Stimulated activated CD4-positive, alpha-beta T cell treated with anti-CD3 and anti-CD28 coated beads, Interleukin-4, amount 100 ng/mL, for 48 hours (primary cell): Measurements from ENCODE around the gene PAGR1.
A peak's percentile ranks its signal among the peaks of the same experiment; 100 is the strongest.
"Not testable (repeated sequence)": the region's sequence is repeated elsewhere in the genome, so short reads cannot be mapped to it uniquely, and the experiment has no call there.

Source experiments
- DNase-seq, 2 donors: peaks; one replicate each; pipeline ENCODE4 v3.0.0-alpha.2; 2020; ENCODE audit warnings: low read depth in 2 of 2

Gene PAGR1

GRCh38 chr16:29812754-29813643 lies 3.0 kb upstream of the PAGR1 start:
- no peak for DNase-seq

GRCh38 chr16:29813644-29814562 lies 2.0 kb upstream of the PAGR1 start:
- no peak for DNase-seq

- no peak for DNase-seq
Measured at GRCh38 chr16:29814592-29814991, 1.4 kb upstream of the PAGR1 start.

- no peak for DNase-seq
Measured at GRCh38 chr16:29815032-29815721, 775 bp upstream of the PAGR1 start.

GRCh38 chr16:29816694-29817441 lies 916 bp downstream of the PAGR1 start:
- peak; percentile 58 to 71 for DNase-seq

GRCh38 chr16:29818082-29818481 lies 2.1 kb downstream of the PAGR1 start:
- no peak for DNase-seq

- DNase-seq, result no peak
Measured at GRCh38 chr16:29819506-29819905, 3.6 kb downstream of the PAGR1 start.

GRCh38 chr16:29820271-29820701 lies 4.3 kb downstream of the PAGR1 start, which contains the start of gene MVP:
Gene MVP, plus strand, starts transcription at chr16:29820462. Its CDS starts 10,088 bp downstream, at chr16:29830550.
- DNase-seq, result no peak

GRCh38 chr16:29820730-29821642 lies 5.0 kb downstream of the PAGR1 start:
- DNase-seq, result no peak

- DNase-seq, result no peak
Measured at GRCh38 chr16:29821643-29822115, 5.7 kb downstream of the PAGR1 start.

GRCh38 chr16:29824589-29825144 lies 8.7 kb downstream of the PAGR1 start:
- no peak for DNase-seq

GRCh38 chr16:29825145-29826044 lies 9.4 kb downstream of the PAGR1 start:
- no peak for DNase-seq

GRCh38 chr16:29826342-29826695 lies 10.4 kb downstream of the PAGR1 start:
- DNase-seq, result no peak

GRCh38 chr16:29830774-29831173 lies 14.8 kb downstream of the PAGR1 start:
- DNase-seq, result no peak

GRCh38 chr16:29831490-29831889 lies 15.5 kb downstream of the PAGR1 start:
- DNase-seq, result no peak

GRCh38 chr16:29833219-29833618 lies 17.3 kb downstream of the PAGR1 start:
- not testable (repeated sequence) for DNase-seq

- no peak for DNase-seq
Measured at GRCh38 chr16:29834079-29834478, 18.1 kb downstream of the PAGR1 start.

- no peak for DNase-seq
Measured at GRCh38 chr16:29835926-29836325, 20.0 kb downstream of the PAGR1 start.

- DNase-seq, result no peak
Measured at GRCh38 chr16:29836623-29837022, 20.7 kb downstream of the PAGR1 start.
